Left forelimb (tissue), 1 donor: Measurements from ENCODE around the gene BAZ1A.
"Not testable (repeated sequence)": the region's sequence is repeated elsewhere in the genome, so short reads cannot be mapped to it uniquely, and the experiment has no call there.

Experiments used
- DNase-seq: peaks from one replicate; pipeline ENCODE4 v3.0.0-alpha.2; 2018; ENCODE audit warnings: low spot score

The BAZ1A gene

GRCh38 chr14:34857689-34858449 lies 17.3 kb downstream of the BAZ1A start:
- DNase-seq: no peak

GRCh38 chr14:34853041-34853440 lies 22.1 kb downstream of the BAZ1A start:
- no peak for DNase-seq

GRCh38 chr14:34851395-34851794 lies 23.8 kb downstream of the BAZ1A start:
- DNase-seq: no peak

- DNase-seq: no peak
Measured at GRCh38 chr14:34845869-34846268, 29.3 kb downstream of the BAZ1A start.

- DNase-seq: no peak
Measured at GRCh38 chr14:34843011-34843554, 32.1 kb downstream of the BAZ1A start.

GRCh38 chr14:34837801-34838322 lies 37.3 kb downstream of the BAZ1A start:
- no peak for DNase-seq

GRCh38 chr14:34835312-34835711 lies 39.8 kb downstream of the BAZ1A start:
- DNase-seq: no peak

GRCh38 chr14:34833549-34834523 lies 41.3 kb downstream of the BAZ1A start:
- no peak for DNase-seq

- DNase-seq: no peak
Measured at GRCh38 chr14:34826661-34827060, 48.5 kb downstream of the BAZ1A start.

- no peak for DNase-seq
Measured at GRCh38 chr14:34824826-34825225, 50.3 kb downstream of the BAZ1A start.

- DNase-seq: no peak
Measured at GRCh38 chr14:34824256-34824655, 50.9 kb downstream of the BAZ1A start.

GRCh38 chr14:34817768-34818167 lies 57.4 kb downstream of the BAZ1A start:
- no peak for DNase-seq

GRCh38 chr14:34810028-34810427 lies 65.1 kb downstream of the BAZ1A start:
- DNase-seq: no peak

- DNase-seq: no peak
Measured at GRCh38 chr14:34806257-34806656, 68.9 kb downstream of the BAZ1A start.

- DNase-seq: no peak
Measured at GRCh38 chr14:34804933-34805332, 70.2 kb downstream of the BAZ1A start.

- DNase-seq: not testable (repeated sequence)
Measured at GRCh38 chr14:34798861-34799260, 76.3 kb downstream of the BAZ1A start.

- no peak for DNase-seq
Measured at GRCh38 chr14:34797747-34798583, 77.2 kb downstream of the BAZ1A start.

GRCh38 chr14:34796902-34797301 lies 78.3 kb downstream of the BAZ1A start:
- DNase-seq: no peak

- no peak for DNase-seq
Measured at GRCh38 chr14:34794941-34795340, 80.2 kb downstream of the BAZ1A start.

GRCh38 chr14:34794217-34794616 lies 80.9 kb downstream of the BAZ1A start:
- DNase-seq: no peak

GRCh38 chr14:34792598-34792997 lies 82.6 kb downstream of the BAZ1A start:
- no peak for DNase-seq
